WTC11 (cell line): Measurements from ENCODE around the gene RNF150.

Experiments
- AFF4 ChIP-seq: sonication (generic); formaldehyde crosslinking; IDR thresholded peaks from 2 replicates; pipeline ENCODE4 v1.8.1; 2023; ENCODE audit warnings: mild to moderate bottlenecking, missing genetic modification reagents, borderline replicate concordance
- ARID4B ChIP-seq: sonication (generic); formaldehyde crosslinking; IDR thresholded peaks from 2 replicates; pipeline ENCODE4 v1.8.0; 2023; ENCODE audit warnings: missing genetic modification reagents, mild to moderate bottlenecking, borderline replicate concordance
- ATF2 ChIP-seq: sonication (generic); formaldehyde crosslinking; IDR thresholded peaks from 2 replicates; pipeline ENCODE4 v1.8.1; 2022; ENCODE audit warnings: low read depth, missing genetic modification reagents, borderline replicate concordance
- ATF6 ChIP-seq: sonication (generic); formaldehyde crosslinking; IDR thresholded peaks from 2 replicates; pipeline ENCODE4 v1.8.1; 2023; ENCODE audit warnings: mild to moderate bottlenecking, missing genetic modification reagents
- CTCF ChIP-seq: fragments of 200-600 bp; IDR thresholded peaks from 2 replicates; pipeline ENCODE4 v1.8.0; 2022; ENCODE audit warnings: antibody characterized with exemption
- ERG ChIP-seq: fragments of 250-450 bp; sonication (Bioruptor Pico); IDR thresholded peaks from 2 replicates; pipeline ENCODE4 v1.8.0; 2021; ENCODE audit warnings: mild to moderate bottlenecking
- ESRRA ChIP-seq: sonication (generic); formaldehyde crosslinking; IDR thresholded peaks from 2 replicates; pipeline ENCODE4 v1.8.1; 2022; ENCODE audit warnings: mild to moderate bottlenecking, missing genetic modification reagents, borderline replicate concordance
- IRF2 ChIP-seq: sonication (generic); formaldehyde crosslinking; IDR thresholded peaks from 2 replicates; pipeline ENCODE4 v1.8.0; 2022; ENCODE audit warnings: low read depth, missing genetic modification reagents, borderline replicate concordance
- MAX ChIP-seq: sonication (generic); formaldehyde crosslinking; IDR thresholded peaks from 2 replicates; pipeline ENCODE4 v1.8.0; 2022; ENCODE audit warnings: mild to moderate bottlenecking, missing genetic modification reagents
- NFYB ChIP-seq: sonication (generic); formaldehyde crosslinking; conservative IDR thresholded peaks from 2 replicates; pipeline ENCODE4 v1.8.0; 2022; ENCODE audit warnings: low read depth, missing genetic modification reagents
- SP1 ChIP-seq: sonication (generic); formaldehyde crosslinking; conservative IDR thresholded peaks from 2 replicates; pipeline ENCODE4 v1.8.1; 2022; ENCODE audit warnings: missing genetic modification reagents
- TEAD1 ChIP-seq: sonication (generic); formaldehyde crosslinking; IDR thresholded peaks from 2 replicates; pipeline ENCODE4 v1.8.0; 2022; ENCODE audit warnings: mild to moderate bottlenecking, missing genetic modification reagents
- ZBTB43 ChIP-seq: sonication (generic); formaldehyde crosslinking; IDR thresholded peaks from 2 replicates; pipeline ENCODE4 v1.8.1; 2023; ENCODE audit warnings: mild to moderate bottlenecking, missing genetic modification reagents
- ZNF121 ChIP-seq: sonication (generic); formaldehyde crosslinking; IDR thresholded peaks from 2 replicates; pipeline ENCODE4 v1.8.0; 2023; ENCODE audit warnings: missing genetic modification reagents

- TF ChIP-seq CTCF (no peak), NFYB (CRISPR knock-in tag) (no peak), ZNF121 (CRISPR knock-in tag) (no peak), ARID4B (no peak), ZBTB43 (CRISPR knock-in tag) (no peak), ERG (CRISPR knock-in tag) (no peak), ESRRA (CRISPR knock-in tag) (no peak), SP1 (no peak), MAX (no peak), TEAD1 (CRISPR knock-in tag) (no peak), AFF4 (CRISPR knock-in tag) (no peak), ATF6 (no peak), ATF2 (no peak), IRF2 (CRISPR knock-in tag) (no peak)
These were observed 203.3 kb downstream of the RNF150 start for GRCh38 chr4:140930011-140930410.
